NCI-H187 (cell line): ENCODE measurements around the gene PCA3.

Experiments used
- DNase-seq, 2 experiments: peaks; one replicate each; lab custom pipeline; 2025; lab: John Stamatoyannopoulos, UW

The PCA3 gene

GRCh38 chr9:76827296-76828080 lies 63.2 kb downstream of the PCA3 start:
- DNase-seq = no peak

- no peak for DNase-seq
Measured at GRCh38 chr9:76828447-76828846, 64.2 kb downstream of the PCA3 start.

- DNase-seq = no peak
Measured at GRCh38 chr9:76835571-76836283, 71.5 kb downstream of the PCA3 start.
